ENCODE results near the gene PXK.

PXK gene

GRCh38 chr3:58473275-58473674 is 140.6 kb downstream of the PXK start:
- no peak overlapping the region for H3K4me3 ChIP-seq (ENCODE audit: low read depth, low read length)
- TF ChIP-seq MYC (IDR thresholded peaks at IDR 0.05; ENCODE audit: low read depth, low read length) (no peak), POLR2A (IDR thresholded peaks at IDR 0.05; ENCODE audit: extremely low read depth, insufficient read length) (no peak), CTCF (IDR thresholded peaks at IDR 0.05; ENCODE audit: low read depth, low read length) (no peak), MAX (IDR thresholded peaks at IDR 0.05; ENCODE audit: low read depth, low read length) (no peak)
- DNase-seq (ENCODE audit: low read depth) = no peak

GRCh38 chr3:58474348-58474911 is 141.7 kb downstream of the PXK start:
- peak; percentile 51 for DNase-seq (ENCODE audit: low read depth)
- no peak overlapping the region for H3K4me3 ChIP-seq (ENCODE audit: low read depth, low read length)
- no peak for TF ChIP-seq CTCF (IDR thresholded peaks at IDR 0.05; ENCODE audit: low read depth, low read length)
- no peak for TF ChIP-seq MYC (IDR thresholded peaks at IDR 0.05; ENCODE audit: low read depth, low read length)
- TF ChIP-seq MAX (IDR thresholded peaks at IDR 0.05; ENCODE audit: low read depth, low read length) = no peak

- no peak for DNase-seq (ENCODE audit: low read depth)
- no peak overlapping the region for H3K4me3 ChIP-seq (ENCODE audit: low read depth, low read length)
- TF ChIP-seq MYC (IDR thresholded peaks at IDR 0.05; ENCODE audit: low read depth, low read length) = no peak
- no peak for TF ChIP-seq CTCF (IDR thresholded peaks at IDR 0.05; ENCODE audit: low read depth, low read length)
- TF ChIP-seq POLR2A (IDR thresholded peaks at IDR 0.05; ENCODE audit: extremely low read depth, insufficient read length) = no peak
- TF ChIP-seq MAX (IDR thresholded peaks at IDR 0.05; ENCODE audit: low read depth, low read length) = no peak
Measured at GRCh38 chr3:58474967-58475578, 142.4 kb downstream of the PXK start.
